ENCODE data around the gene FSTL3.

Gene FSTL3

DNA sequence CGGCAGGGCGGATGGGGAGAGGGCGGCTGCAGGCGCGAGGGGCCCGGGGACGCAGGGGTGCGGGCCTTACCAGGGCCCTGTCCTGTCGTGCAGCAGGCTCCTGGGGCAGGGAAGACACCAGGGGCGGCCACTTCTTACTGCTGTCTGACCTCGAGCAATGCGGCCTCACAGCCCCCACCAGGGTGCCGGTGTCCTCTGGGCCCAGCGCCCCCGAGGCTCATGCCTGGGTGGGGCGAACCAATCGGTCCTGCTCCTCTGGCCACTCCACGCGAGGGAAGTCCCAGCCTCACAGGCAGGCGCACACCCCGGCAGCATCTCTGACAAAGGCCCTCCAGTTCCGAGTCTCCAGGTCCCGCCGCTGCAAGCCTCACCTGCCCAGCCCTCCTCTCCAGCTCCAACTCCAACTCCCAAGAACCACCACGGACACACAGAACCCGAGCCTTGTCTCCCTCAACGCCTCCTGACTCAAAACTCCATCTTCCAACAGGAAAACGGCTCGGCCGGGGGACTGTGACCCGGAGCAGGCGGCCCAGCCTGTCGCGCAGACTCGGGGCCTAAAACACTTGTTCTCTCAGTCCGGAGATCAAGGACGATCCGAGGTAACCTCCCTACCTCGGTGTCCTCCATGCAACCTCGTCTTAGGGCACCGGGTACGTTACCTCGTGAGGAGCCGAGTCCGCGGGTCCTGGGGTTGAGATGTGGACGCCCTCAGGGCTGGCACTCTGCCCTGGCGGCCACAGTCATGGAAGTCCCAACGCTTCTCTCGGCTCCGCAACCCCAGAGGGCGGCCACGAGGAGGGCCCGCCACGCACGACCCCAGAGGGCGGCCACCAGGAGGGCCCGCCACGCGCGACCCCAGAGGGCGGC, 30.0 kb upstream of the FSTL3 start:
- no peak for DNase-seq (ENCODE audit: low spot score)

- no peak for DNase-seq (ENCODE audit: low spot score)
These were observed 29.2 kb upstream of the FSTL3 start for GRCh38 chr19:646779-647565.

DNA sequence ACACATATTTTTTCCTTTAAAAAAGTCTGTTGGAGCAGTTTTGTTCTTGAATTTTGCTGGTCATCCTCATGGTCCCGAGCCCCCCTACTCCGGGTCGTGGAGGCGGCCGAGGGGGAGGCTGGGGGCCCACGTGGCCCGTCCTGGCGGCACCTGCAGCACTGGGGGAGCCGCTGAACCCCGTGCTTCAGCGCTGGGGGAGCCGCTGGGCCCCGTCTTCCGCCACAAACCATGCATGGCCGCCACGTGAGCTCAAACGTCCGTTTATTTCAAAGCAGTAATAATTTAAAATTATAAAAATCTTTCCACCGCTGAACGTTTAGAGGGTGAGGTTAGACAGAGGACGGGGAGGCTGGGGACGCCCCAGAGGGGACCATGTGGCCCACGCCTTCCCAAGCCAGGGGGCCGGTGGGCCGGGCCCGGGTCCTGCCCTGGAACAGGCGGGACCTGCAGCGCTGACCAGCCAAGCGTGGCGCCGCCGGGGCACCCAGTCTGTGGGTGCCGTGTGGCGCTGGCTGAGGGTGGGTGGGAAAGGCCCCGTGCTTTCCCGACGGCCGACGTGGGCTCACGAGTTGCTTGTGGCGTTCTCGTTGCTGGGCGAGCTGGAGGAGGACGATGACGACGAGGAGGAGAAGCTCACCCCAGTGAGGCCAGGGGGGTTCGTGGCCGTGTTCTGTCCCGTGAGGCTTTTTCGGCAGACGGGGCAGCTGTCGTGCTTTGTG, 28.5 kb upstream of the FSTL3 start:
- DNase-seq (ENCODE audit: low spot score), result no peak

DNA sequence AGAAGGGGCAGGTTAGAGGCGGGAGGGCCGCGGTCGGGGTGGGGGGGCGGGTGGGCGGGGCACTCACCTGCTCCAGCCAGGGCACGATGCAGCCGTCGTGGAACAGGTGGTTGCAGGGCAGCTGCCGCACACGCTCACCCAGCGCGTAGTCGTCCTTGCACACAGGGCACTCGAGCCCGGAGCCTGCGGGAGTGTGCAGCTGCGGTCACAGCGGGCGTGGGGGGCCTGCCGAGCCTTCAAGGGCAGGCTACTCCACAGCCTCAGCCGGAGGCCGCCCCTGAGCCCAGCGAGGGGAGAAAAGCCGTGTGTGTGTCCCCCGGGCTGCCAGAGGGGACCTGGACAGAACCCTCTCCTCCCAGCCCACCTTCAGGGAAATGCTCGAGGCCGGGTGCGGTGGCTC, 27.9 kb upstream of the FSTL3 start:
- DNase-seq (ENCODE audit: low spot score), result no peak

DNA sequence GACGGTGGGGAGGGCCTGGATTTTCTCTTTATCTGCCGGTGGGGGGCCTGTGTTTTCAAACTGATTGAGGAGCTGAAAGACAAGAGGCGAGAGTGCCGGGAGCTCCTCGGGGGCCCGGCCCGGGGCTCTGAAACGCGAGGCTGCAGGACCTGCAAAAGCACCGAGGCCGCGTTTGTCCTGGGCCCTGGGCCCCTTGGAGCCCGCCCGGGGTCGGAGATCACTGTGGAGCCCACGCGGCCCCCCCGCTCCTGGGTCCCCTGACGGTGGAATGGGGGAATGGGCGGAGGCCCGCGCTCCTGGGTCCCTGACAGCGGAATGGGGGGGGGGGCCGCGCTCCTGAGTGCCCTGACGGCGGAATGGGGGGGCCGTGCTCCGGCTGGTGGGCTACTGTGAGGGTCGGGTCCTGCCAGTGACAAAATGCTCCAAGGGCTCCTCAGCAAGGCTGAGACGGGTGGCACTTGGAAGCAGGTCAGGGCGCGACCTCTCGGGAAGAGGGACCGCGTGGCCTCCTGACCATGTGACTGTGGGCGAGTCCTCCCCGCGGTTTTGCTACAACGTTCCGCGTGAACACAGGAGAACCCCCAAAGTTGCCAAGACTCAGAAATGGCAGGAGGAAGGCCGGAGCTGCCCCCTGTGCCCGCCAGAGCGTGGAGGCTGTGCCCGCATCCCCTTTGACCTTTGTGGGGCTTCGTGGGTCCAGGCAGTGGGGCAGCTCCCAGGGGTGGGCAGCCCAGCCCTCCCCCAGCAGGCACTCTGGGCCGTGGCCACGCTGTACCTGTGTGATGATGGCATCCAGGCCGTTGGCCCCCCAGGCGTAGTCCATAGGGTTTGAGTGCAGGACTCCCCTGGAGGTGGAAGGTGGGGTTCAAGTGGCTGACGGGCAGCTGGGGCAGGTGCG, 27.0 kb upstream of the FSTL3 start:
- DNase-seq (ENCODE audit: low spot score), result no peak

DNA sequence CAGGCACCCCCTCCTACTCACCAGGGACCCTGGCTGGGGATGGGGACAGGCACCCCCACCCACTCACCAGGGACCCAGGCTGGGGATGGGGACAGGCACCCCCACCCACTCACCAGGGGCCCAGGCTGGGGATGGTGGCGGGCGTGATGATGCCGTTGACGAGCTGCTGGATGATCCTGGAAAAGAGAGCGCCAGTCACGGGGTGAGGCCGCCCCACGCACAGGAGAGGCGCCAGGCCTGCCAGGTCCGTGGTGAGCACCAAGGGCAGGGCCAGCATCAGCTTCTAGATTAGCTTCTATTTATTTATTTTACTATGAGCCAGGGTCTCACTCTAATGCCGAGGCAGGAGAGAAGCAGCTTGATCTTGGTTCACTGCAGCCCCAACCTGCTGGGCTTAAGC, 26.1 kb upstream of the FSTL3 start:
- no peak for DNase-seq (ENCODE audit: low spot score)

- DNase-seq (ENCODE audit: low spot score), result no peak
These were observed 24.9 kb upstream of the FSTL3 start for GRCh38 chr19:651114-651818.

GRCh38 chr19:651991-652390, 24.2 kb upstream of the FSTL3 start:
- DNase-seq (ENCODE audit: low spot score), result no peak

DNA sequence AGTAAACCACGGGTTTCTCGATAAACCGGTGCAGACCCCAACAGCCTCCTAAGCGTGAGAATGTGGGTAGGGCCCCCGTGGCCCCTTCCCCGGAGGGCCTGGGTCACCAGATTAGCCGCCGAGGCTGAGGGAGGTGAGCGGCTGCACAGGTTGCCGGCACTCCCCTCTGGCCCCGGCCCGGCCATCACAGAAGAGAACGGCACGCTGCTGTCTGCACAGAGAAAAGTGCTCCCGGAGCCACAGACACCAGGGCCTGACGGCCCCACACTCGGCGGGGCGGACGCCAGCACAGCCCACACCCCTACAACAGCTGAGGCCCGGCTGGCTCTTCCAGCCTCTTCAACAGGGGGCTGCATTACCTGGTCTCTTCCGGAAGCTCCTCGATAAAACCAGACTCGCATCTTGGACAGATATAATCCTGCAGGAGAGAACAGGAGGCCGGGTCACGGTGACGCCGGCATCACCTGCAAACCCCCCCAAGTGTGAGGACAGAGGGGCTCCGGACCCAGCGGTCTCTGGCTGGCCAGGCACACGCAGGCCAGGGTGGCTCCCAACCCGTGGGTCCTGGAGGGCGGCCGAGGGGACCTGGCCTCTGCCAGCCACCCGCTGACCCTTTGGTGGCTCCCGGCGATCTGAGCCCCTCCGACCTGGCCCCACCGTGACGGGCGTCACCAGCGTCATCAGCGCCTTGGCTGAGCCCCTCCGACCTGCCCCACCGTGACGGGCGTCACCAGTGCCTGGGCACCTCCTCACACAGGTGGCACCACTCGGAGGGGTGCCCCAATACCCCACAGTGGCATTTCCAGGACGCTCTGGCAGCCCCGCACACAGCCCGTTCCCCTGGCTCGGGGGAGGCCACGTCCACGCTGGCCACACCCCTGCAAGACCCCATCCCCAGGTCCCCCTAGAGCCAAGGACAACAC, 23.5 kb upstream of the FSTL3 start:
- DNase-seq (ENCODE audit: low spot score), result no peak

- no peak for DNase-seq (ENCODE audit: low spot score)
These were observed 22.8 kb upstream of the FSTL3 start for GRCh38 chr19:653425-653824.

- DNase-seq (ENCODE audit: low spot score), result no peak
These were observed 20.5 kb upstream of the FSTL3 start for GRCh38 chr19:655691-656090.

DNA sequence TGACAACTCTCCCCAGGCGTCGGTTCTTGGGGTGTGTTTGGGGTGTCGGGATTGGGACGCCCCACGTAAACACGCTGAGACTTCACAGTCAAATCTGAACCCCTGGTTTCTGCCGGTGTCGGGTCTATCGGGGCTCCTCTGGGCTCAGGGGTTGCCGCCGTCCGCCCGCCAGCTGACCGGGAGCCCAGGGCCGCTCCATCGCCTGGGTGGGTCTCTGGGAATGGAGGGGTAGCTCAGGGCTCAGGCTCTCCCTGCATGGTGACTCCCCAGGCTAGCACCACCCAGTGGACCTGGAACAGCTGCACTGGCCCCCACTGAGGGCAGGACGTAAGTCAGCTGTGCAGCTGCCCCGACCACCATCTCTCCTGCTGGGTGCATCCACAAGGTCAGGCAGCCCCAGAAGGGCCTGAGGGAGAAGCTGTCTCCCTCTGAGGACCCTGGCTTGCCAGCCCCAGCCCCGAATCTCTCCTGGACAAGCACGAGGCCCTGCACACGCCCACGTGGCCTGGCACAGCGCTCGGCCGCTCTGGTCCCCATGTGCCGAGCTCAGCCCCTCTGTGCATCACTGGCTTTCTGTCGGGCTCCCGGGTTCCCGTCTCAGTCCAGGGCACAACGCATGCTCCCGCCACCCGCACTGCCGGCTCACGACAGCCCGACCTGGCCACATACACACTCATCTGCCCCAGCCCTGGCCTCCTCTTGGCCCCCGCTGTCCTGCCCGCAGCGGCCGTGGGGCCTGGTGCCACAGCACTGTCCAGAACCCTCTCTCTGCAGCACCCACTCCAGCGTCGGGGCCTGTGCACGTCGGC, 19.2 kb upstream of the FSTL3 start:
- DNase-seq (ENCODE audit: low spot score), result no peak

GRCh38 chr19:657611-658010, 18.6 kb upstream of the FSTL3 start:
- no peak for DNase-seq (ENCODE audit: low spot score)

DNA sequence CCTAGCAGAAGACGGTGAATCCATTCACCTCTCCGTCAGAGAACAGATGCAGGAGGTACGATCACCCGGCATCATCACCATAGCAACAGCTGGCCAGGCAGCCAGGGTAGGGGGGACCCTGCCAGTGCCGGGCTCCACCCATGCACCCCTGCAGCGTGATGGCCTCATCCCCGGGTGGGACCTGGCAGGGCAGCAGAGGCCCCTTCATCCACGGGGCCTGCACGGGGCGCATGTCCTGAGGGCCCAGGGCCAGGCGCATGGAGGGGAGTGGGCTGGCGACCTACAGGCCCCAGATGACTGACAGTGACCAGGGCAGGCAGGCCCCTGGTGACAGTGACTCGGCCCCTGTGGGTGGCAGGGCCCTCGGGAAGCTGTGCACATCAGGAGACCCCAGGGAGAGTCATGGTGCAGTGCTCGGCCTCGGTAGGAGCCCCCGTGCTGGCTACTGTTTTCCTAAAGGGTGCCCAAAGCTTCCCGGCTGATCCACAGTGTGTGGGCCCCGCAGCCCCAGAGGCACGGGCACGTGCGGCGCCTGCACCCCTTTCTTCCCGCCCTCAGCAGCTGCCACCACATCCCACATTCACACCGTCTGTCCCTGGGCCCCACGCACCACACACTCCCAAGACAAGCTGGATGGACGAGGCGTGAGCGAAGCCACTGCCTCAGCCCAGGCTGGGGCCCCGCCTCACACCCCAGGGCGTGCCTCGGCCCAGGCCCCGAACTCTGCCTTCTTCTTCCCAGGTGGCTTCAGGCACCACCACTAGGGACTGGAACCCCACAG, 17.9 kb upstream of the FSTL3 start:
- no peak for DNase-seq (ENCODE audit: low spot score)

- peak; percentile 67 for DNase-seq (ENCODE audit: low spot score)
These were observed 17.0 kb upstream of the FSTL3 start for GRCh38 chr19:658916-659839.

GRCh38 chr19:660793-661426, 15.3 kb upstream of the FSTL3 start:
- DNase-seq (ENCODE audit: low spot score), result no peak

Measured in CD4-positive, alpha-beta T cell treated with Interleukin-15 for 4 hours (primary cell).